WTC11 (cell line): ENCODE data around the gene C1R. TPM values are rescaled to one million over a fixed set of nuclear protein-coding genes. Genes with fewer than 3 reads are reported as not detected.

Experiments
- ATAC-seq: fragments of 200-7000 bp; cut with Tn5 transposase; 2 replicates; pipeline ENCODE4 v1.10.0; 2021; ENCODE audit warnings: mild to moderate bottlenecking, moderate library complexity
- CTCF ChIA-PET: fragments of 300-600 bp; sonication (Branson Sonifier 250); formaldehyde crosslinking; loops from one replicate; lab custom pipeline; 2021; ENCODE audit warnings: antibody characterized with exemption; lab: Charles Lee
- POLR2A ChIA-PET: fragments of 350-600 bp; sonication (Branson Sonifier 250); formaldehyde crosslinking; loops from one replicate; lab custom pipeline; 2021; ENCODE audit warnings: antibody characterized with exemption; lab: Charles Lee
- DNase-seq: peaks from one replicate; pipeline ENCODE4 v3.0.0; 2021; ENCODE audit warnings: low spot score
- H3K27ac Mint-ChIP-seq: 2 replicates; pipeline ENCODE4 v1.8.0; 2021; ENCODE audit warnings: mixed read lengths
- H3K27me3 Mint-ChIP-seq: 2 replicates; pipeline ENCODE4 v1.8.0; 2021; ENCODE audit warnings: low read depth, mild to moderate bottlenecking, moderate library complexity, mixed read lengths
- H3K36me3 Mint-ChIP-seq: 2 replicates; pipeline ENCODE4 v1.8.0; 2021; ENCODE audit warnings: mixed read lengths
- H3K4me1 Mint-ChIP-seq: 2 replicates; pipeline ENCODE4 v1.8.0; 2022; ENCODE audit warnings: mixed read lengths
- H3K4me3 Mint-ChIP-seq: 2 replicates; pipeline ENCODE4 v1.8.0; 2021; ENCODE audit warnings: mild to moderate bottlenecking, moderate library complexity, mixed read lengths
- H3K9me3 Mint-ChIP-seq: 2 replicates; pipeline ENCODE4 v1.8.0; 2021; ENCODE audit warnings: mixed read lengths
- EMX1 ChIP-seq: fragments of 250-450 bp; sonication (Bioruptor Pico); IDR thresholded peaks from 2 replicates; pipeline ENCODE4 v1.8.0; 2021; ENCODE audit warnings: mild to moderate bottlenecking
- JAZF1 ChIP-seq: fragments of 250-450 bp; sonication (Bioruptor Pico); IDR thresholded peaks from 2 replicates; pipeline ENCODE4 v1.9.0; 2021; ENCODE audit warnings: moderate library complexity, mild to moderate bottlenecking, inconsistent platforms
- NR3C1 ChIP-seq: sonication (generic); formaldehyde crosslinking; conservative IDR thresholded peaks from 2 replicates; pipeline ENCODE4 v1.8.1; 2023; ENCODE audit warnings: low read depth, mild to moderate bottlenecking, missing genetic modification reagents
- SMAD3 ChIP-seq: sonication (generic); formaldehyde crosslinking; IDR thresholded peaks from 2 replicates; pipeline ENCODE4 v1.8.0; 2022; ENCODE audit warnings: missing genetic modification reagents, mild to moderate bottlenecking, borderline replicate concordance
- SMAD4 ChIP-seq: sonication (generic); formaldehyde crosslinking; IDR thresholded peaks from 2 replicates; pipeline ENCODE4 v1.8.0; 2022; ENCODE audit warnings: mild to moderate bottlenecking, missing genetic modification reagents
- TCF7 ChIP-seq: sonication (generic); formaldehyde crosslinking; IDR thresholded peaks from 2 replicates; pipeline ENCODE4 v1.8.0; 2022; ENCODE audit warnings: mild to moderate bottlenecking, low read depth, missing genetic modification reagents, moderate library complexity
- TEAD4 ChIP-seq: sonication (generic); formaldehyde crosslinking; IDR thresholded peaks from 2 replicates; pipeline ENCODE4 v1.8.0; 2022; ENCODE audit warnings: mild to moderate bottlenecking, missing genetic modification reagents
- ZNF121 ChIP-seq: sonication (generic); formaldehyde crosslinking; IDR thresholded peaks from 2 replicates; pipeline ENCODE4 v1.8.0; 2023; ENCODE audit warnings: missing genetic modification reagents
- ZNF138 ChIP-seq: sonication (generic); formaldehyde crosslinking; conservative IDR thresholded peaks from 2 replicates; pipeline ENCODE4 v1.8.1; 2022; ENCODE audit warnings: mild to moderate bottlenecking, moderate library complexity, missing genetic modification reagents
- ZNF219 ChIP-seq: sonication (generic); formaldehyde crosslinking; IDR thresholded peaks from 2 replicates; pipeline ENCODE4 v1.8.0; 2023; ENCODE audit warnings: missing genetic modification reagents, mild to moderate bottlenecking, borderline replicate concordance
- total RNA-seq: library from RNA; stranded (reverse); gene quantifications from 3 replicates; pipeline ENCODE4 v1.2.3, GENCODE V29; 2021
- TF ChIP-seq, protein P1 (sequence below): sonication (generic); formaldehyde crosslinking; IDR thresholded peaks from 2 replicates; pipeline ENCODE4 v1.8.1; 2022; ENCODE audit warnings: low read depth, missing genetic modification reagents, borderline replicate concordance
- TF ChIP-seq, protein P2 (sequence below): sonication (generic); formaldehyde crosslinking; IDR thresholded peaks from 2 replicates; pipeline ENCODE4 v1.8.1; 2022; ENCODE audit warnings: mild to moderate bottlenecking, moderate library complexity, missing genetic modification reagents
- TF ChIP-seq, protein P3 (sequence below): sonication (generic); formaldehyde crosslinking; IDR thresholded peaks from 2 replicates; pipeline ENCODE4 v1.8.1; 2022; ENCODE audit warnings: mild to moderate bottlenecking, missing genetic modification reagents, moderate library complexity, borderline replicate concordance
- TF ChIP-seq, protein P4 (sequence below): sonication (generic); formaldehyde crosslinking; IDR thresholded peaks from 2 replicates; pipeline ENCODE4 v1.8.0; 2023; ENCODE audit warnings: missing genetic modification reagents, mild to moderate bottlenecking, borderline replicate concordance
- TF ChIP-seq, protein P5 (sequence below): fragments of 250-450 bp; sonication (Bioruptor Pico); IDR thresholded peaks from 2 replicates; pipeline ENCODE4 v1.9.0; 2021; ENCODE audit warnings: mild to moderate bottlenecking, borderline replicate concordance
- TF ChIP-seq, protein P6 (sequence below): sonication (generic); formaldehyde crosslinking; IDR thresholded peaks from 2 replicates; pipeline ENCODE4 v1.8.1; 2023; ENCODE audit warnings: mild to moderate bottlenecking, missing genetic modification reagents
- TF ChIP-seq, protein P7 (sequence below): sonication (generic); formaldehyde crosslinking; IDR thresholded peaks from 2 replicates; pipeline ENCODE4 v1.8.1; 2022; ENCODE audit warnings: low read depth, mild to moderate bottlenecking, moderate library complexity, missing genetic modification reagents, borderline replicate concordance

The C1R gene
- total RNA-seq, 1 experiment from 2014 or later: 8.4 TPM

DNA sequence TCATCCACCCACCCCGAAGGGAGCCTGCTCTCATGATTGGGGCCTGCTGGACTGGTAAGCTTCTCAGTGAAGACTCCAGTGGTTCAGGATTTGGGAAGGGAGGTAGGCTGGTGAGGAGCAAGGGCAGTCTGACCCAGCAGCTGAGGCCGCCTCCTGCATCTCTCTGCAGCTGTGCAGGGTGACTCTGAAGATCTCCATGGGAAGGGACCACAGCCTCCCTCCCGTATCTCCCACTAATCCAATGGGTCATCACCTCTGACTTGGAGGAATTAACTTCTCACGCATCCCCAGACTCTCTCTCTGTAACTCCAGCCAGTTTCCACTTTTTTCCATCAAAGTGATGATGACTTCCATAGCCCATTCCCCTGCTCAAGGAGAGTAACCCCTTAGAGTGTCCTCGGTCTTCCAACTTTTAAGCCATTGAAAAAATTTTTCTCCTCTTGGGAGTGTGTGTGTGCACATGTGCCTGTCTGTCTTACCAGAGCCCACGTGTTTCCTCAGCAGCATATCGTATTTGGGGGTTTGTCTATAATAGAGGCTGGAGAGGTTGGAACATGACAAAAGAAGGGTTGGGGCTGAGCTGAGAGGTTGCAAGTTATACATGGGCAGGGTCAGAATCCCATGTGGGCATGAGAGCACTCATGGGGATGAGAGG lies 49.2 kb upstream of the C1R start (continued):
- TF ChIP-seq, protein P1, sequence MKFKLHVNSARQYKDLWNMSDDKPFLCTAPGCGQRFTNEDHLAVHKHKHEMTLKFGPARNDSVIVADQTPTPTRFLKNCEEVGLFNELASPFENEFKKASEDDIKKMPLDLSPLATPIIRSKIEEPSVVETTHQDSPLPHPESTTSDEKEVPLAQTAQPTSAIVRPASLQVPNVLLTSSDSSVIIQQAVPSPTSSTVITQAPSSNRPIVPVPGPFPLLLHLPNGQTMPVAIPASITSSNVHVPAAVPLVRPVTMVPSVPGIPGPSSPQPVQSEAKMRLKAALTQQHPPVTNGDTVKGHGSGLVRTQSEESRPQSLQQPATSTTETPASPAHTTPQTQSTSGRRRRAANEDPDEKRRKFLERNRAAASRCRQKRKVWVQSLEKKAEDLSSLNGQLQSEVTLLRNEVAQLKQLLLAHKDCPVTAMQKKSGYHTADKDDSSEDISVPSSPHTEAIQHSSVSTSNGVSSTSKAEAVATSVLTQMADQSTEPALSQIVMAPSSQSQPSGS: no peak

DNA sequence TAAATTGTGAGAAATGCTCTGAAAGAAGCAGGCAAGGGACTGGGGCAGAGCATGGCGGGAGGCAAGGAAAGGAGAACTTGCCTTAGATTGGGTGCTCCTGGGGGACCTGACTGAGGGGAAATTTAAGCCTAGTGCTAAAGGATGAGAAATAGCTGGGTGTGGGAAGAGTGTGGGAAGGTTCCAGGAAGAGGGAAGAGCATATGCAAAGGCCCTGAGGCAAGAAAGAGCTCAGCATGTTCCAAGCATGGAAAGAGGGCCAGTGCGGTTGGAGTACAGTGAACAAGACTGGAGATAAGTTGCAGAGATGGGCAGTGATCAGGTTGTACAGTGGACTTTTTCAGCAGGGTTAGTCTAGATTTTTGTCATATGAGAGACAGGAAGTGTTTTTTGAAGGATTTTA lies 47.0 kb upstream of the C1R start:
- Mint-ChIP-seq H3K4me1 (no peaks in the 10 kb centered on the region), H3K4me3 (no peak overlapping the region), H3K27ac (no peak overlapping the region), H3K9me3 (no peaks in the 10 kb centered on the region), H3K36me3 (peaks cover 21% of the 10 kb centered on the region), H3K27me3 (no peaks in the 10 kb centered on the region; the same call in 1 of the 2 replicates)
- DNase-seq: no peak
- ATAC-seq: no peak
- POLR2A ChIA-PET: no interaction called here
- CTCF ChIA-PET: no interaction called here
- TF ChIP-seq JAZF1 (no peak), TCF7 (no peak), TEAD4 (CRISPR knock-in tag) (no peak), SMAD4 (CRISPR knock-in tag) (no peak), ZNF121 (CRISPR knock-in tag) (no peak), EMX1 (no peak), NR3C1 (CRISPR knock-in tag) (no peak), SMAD3 (CRISPR knock-in tag) (no peak), ZNF219 (CRISPR knock-in tag) (no peak), ZNF138 (CRISPR knock-in tag) (no peak)
- TF ChIP-seq, protein P2, sequence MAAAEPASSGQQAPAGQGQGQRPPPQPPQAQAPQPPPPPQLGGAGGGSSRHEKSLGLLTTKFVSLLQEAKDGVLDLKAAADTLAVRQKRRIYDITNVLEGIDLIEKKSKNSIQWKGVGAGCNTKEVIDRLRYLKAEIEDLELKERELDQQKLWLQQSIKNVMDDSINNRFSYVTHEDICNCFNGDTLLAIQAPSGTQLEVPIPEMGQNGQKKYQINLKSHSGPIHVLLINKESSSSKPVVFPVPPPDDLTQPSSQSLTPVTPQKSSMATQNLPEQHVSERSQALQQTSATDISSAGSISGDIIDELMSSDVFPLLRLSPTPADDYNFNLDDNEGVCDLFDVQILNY (CRISPR knock-in tag): no peak
- TF ChIP-seq, protein P1: no peak
- TF ChIP-seq, protein P3, sequence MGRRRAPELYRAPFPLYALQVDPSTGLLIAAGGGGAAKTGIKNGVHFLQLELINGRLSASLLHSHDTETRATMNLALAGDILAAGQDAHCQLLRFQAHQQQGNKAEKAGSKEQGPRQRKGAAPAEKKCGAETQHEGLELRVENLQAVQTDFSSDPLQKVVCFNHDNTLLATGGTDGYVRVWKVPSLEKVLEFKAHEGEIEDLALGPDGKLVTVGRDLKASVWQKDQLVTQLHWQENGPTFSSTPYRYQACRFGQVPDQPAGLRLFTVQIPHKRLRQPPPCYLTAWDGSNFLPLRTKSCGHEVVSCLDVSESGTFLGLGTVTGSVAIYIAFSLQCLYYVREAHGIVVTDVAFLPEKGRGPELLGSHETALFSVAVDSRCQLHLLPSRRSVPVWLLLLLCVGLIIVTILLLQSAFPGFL (CRISPR knock-in tag): no peak
- TF ChIP-seq, protein P4, sequence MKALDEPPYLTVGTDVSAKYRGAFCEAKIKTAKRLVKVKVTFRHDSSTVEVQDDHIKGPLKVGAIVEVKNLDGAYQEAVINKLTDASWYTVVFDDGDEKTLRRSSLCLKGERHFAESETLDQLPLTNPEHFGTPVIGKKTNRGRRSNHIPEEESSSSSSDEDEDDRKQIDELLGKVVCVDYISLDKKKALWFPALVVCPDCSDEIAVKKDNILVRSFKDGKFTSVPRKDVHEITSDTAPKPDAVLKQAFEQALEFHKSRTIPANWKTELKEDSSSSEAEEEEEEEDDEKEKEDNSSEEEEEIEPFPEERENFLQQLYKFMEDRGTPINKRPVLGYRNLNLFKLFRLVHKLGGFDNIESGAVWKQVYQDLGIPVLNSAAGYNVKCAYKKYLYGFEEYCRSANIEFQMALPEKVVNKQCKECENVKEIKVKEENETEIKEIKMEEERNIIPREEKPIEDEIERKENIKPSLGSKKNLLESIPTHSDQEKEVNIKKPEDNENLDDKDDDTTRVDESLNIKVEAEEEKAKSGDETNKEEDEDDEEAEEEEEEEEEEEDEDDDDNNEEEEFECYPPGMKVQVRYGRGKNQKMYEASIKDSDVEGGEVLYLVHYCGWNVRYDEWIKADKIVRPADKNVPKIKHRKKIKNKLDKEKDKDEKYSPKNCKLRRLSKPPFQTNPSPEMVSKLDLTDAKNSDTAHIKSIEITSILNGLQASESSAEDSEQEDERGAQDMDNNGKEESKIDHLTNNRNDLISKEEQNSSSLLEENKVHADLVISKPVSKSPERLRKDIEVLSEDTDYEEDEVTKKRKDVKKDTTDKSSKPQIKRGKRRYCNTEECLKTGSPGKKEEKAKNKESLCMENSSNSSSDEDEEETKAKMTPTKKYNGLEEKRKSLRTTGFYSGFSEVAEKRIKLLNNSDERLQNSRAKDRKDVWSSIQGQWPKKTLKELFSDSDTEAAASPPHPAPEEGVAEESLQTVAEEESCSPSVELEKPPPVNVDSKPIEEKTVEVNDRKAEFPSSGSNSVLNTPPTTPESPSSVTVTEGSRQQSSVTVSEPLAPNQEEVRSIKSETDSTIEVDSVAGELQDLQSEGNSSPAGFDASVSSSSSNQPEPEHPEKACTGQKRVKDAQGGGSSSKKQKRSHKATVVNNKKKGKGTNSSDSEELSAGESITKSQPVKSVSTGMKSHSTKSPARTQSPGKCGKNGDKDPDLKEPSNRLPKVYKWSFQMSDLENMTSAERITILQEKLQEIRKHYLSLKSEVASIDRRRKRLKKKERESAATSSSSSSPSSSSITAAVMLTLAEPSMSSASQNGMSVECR (CRISPR knock-in tag): no peak
- TF ChIP-seq, protein P5, sequence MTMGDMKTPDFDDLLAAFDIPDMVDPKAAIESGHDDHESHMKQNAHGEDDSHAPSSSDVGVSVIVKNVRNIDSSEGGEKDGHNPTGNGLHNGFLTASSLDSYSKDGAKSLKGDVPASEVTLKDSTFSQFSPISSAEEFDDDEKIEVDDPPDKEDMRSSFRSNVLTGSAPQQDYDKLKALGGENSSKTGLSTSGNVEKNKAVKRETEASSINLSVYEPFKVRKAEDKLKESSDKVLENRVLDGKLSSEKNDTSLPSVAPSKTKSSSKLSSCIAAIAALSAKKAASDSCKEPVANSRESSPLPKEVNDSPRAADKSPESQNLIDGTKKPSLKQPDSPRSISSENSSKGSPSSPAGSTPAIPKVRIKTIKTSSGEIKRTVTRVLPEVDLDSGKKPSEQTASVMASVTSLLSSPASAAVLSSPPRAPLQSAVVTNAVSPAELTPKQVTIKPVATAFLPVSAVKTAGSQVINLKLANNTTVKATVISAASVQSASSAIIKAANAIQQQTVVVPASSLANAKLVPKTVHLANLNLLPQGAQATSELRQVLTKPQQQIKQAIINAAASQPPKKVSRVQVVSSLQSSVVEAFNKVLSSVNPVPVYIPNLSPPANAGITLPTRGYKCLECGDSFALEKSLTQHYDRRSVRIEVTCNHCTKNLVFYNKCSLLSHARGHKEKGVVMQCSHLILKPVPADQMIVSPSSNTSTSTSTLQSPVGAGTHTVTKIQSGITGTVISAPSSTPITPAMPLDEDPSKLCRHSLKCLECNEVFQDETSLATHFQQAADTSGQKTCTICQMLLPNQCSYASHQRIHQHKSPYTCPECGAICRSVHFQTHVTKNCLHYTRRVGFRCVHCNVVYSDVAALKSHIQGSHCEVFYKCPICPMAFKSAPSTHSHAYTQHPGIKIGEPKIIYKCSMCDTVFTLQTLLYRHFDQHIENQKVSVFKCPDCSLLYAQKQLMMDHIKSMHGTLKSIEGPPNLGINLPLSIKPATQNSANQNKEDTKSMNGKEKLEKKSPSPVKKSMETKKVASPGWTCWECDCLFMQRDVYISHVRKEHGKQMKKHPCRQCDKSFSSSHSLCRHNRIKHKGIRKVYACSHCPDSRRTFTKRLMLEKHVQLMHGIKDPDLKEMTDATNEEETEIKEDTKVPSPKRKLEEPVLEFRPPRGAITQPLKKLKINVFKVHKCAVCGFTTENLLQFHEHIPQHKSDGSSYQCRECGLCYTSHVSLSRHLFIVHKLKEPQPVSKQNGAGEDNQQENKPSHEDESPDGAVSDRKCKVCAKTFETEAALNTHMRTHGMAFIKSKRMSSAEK: no peak
- TF ChIP-seq, protein P6, sequence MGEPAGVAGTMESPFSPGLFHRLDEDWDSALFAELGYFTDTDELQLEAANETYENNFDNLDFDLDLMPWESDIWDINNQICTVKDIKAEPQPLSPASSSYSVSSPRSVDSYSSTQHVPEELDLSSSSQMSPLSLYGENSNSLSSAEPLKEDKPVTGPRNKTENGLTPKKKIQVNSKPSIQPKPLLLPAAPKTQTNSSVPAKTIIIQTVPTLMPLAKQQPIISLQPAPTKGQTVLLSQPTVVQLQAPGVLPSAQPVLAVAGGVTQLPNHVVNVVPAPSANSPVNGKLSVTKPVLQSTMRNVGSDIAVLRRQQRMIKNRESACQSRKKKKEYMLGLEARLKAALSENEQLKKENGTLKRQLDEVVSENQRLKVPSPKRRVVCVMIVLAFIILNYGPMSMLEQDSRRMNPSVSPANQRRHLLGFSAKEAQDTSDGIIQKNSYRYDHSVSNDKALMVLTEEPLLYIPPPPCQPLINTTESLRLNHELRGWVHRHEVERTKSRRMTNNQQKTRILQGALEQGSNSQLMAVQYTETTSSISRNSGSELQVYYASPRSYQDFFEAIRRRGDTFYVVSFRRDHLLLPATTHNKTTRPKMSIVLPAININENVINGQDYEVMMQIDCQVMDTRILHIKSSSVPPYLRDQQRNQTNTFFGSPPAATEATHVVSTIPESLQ (CRISPR knock-in tag): no peak
- TF ChIP-seq, protein P7, sequence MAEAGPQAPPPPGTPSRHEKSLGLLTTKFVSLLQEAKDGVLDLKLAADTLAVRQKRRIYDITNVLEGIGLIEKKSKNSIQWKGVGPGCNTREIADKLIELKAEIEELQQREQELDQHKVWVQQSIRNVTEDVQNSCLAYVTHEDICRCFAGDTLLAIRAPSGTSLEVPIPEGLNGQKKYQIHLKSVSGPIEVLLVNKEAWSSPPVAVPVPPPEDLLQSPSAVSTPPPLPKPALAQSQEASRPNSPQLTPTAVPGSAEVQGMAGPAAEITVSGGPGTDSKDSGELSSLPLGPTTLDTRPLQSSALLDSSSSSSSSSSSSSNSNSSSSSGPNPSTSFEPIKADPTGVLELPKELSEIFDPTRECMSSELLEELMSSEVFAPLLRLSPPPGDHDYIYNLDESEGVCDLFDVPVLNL (CRISPR knock-in tag): no peak
